Islet of Langerhans (tissue), 1 donor: ENCODE data around the gene GRPEL2.

Experiments used
- FAIRE-seq: peaks from one replicate; lab custom pipeline; 2011; peaks lifted over from hg19 to GRCh38; lab: Jason Lieb, UNC

Gene GRPEL2

DNA sequence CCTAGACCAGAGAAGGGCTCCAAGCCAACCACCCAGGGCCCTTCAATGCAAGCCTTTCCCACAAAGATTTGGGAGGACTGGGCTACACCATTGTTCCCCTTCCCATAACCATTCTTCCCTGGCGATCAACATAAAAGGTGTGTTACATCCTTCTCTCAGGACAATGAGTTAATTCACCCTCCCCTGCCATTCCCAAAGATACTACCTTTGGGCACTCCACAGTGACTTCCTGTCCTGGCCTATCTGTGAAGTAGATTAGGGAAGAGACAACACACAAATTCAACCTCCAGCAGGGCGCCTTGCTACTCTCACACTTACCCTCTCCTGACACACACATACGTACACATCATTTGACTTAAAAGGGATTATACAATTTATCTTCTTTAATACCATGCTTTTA is 57.0 kb downstream of the GRPEL2 start:
- FAIRE-seq, result no peak
